Activated CD4-positive, CD25-positive, alpha-beta regulatory T cell treated with anti-CD3 and anti-CD28 coated beads, Interleukin-2, amount 50 U/mL, for 16 hours (primary cell): ENCODE results near the gene PCDH9.

ENCODE experiments used
- DNase-seq: peaks from one replicate; pipeline ENCODE4 v3.0.0-alpha.2; 2020; ENCODE audit warnings: low read depth, low spot score

PCDH9 gene

DNA sequence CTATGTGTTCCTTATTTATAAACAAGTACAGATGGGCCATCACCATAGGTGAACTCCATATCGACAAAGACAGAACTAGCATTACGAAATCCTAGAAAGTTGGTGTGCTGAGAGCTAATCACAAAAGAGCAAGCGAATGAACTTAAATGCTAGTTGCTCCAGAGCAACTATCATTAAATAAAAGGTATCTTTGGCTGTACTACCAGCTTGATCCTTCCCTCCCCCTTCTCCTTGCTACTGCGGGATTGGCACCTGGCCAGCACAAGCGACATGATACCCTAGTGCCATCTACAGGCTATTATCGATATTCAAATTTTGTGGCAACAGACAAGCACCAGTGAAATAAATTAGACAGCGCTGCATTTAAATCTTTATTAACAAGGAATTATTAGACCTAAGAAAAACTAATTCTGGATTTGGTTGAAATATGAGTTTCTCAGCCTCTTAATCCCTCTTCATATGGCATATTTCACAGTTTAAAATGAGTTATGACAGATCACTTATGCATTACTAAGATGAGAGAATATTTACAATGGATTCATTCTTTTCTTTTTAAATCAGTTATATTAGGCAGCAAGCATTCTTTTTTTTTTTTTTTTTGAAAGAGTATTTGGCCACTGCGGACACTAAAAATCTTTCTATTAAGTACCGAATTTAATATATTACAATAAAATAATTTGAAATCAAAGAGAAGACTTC, 5.8 kb downstream of the PCDH9 start:
- DNase-seq, result no peak

DNA sequence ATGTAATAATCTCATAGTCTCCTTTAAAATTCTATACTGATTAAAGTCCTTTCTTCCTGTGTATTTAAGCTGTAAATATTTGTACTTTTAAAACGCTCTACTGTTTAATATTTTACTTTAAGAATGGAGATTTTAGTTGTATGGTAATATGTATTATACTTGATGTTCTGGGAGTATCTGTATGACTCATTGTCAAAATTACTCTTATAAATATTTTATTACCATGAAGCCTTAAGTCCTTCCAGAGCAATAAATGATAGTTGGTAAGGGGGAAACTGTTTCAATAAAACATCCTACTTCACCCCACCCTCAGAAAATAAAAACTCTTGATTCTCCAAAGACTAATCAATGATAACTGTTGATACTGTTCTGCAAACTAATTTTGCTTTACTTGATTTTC, 6.4 kb downstream of the PCDH9 start:
- DNase-seq, result no peak

DNA sequence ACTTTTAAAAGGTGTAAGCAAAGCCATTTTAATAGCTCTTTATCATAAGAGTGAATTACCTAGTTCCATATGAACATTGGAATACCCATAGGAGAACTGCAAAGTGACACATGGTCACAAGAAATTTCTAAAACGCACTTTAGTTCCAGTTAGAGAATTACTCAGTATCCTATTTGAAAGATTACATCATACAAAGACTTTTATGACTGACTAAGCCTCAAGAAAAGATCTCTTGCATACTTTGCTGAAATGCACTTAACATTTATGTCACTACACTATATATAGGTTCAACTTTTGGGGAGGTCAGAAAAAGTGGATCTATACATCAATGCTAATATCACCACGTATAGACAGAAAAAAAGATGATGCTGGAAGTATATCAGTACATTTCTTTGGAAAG, 7.1 kb downstream of the PCDH9 start:
- DNase-seq, result no peak

DNA sequence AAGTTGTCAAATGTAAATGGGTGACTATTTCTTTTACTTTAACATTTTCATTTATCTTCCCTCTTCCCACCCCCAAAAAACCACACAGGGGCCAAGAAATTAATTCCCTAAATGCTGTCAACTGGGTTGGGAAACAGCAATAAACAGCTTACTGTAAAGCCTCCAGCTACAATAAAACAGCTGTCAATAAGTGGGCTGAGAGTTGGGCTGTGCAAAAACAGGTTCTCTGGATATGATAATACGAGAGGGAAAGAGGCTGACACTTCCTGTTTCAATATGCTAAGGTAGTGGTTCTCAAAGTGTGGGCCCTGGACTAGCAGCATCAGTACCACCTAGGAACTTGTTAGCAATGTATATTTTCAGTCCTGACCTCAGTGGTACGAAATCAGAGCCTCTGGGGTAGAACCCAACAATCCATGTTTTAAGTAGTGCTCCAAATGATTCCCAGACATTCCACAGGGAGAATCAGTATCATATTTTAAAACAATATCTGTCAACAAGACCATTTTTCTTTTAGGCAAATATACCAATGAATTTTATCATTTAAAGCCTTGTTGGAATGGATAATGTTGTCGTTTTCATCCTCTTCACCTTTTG, 8.4 kb downstream of the PCDH9 start:
- DNase-seq, result no peak

DNA sequence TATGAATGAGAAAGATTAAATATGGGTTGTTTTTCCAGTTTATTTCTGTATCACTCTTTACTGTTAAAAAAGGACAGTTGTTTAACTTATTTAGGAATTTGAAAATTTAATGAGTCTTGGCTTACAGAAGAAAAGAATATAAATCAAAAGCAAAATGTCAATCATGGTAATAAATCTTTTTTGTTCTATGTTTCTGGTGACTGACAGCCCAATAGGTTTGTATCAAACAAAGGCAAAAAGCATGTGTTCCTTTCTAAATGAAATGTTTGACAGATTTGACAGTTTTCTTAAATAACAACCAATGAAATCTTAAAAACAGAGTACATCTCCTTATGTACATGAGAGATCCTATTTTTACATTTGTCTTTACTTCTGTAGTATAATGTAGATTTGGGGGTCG, 11.0 kb downstream of the PCDH9 start:
- DNase-seq, result no peak

DNA sequence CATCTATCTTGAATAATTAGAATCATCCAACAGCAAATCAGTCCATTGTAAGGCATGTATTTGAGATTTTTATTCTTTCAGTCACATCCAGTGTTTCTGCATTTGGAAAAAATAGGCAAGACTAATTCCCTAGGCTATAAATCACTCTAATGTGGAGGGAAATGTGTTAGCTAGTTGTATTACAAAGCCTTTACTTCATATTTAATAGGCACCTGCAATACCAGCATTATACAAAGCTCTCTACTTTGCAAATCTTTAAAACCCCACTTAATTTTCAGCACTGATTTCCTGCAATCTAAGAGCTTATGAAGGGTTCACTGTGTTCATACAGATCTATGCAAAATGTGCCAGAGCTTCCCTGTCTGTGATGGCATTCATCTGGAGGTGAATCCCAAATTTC, 12.3 kb downstream of the PCDH9 start:
- DNase-seq, result no peak

DNA sequence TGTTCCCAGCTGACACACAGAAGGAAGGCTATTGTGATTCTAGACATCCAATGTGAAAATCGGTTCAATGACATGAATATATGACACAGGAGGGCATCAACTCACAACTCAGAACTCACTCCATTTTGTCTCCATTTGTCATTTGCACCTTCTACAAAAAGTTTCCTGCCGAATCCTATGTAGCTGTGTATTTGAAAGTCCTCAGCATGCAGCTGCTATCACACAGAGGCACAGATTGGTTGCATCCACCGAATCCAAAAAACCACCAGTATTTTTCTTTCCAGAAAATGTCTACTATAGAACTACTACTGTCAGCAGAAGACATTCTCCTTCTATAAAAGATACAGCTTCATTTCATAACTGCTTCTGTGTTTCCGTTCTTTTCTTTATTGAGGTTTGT, 13.3 kb downstream of the PCDH9 start:
- no peak for DNase-seq

DNA sequence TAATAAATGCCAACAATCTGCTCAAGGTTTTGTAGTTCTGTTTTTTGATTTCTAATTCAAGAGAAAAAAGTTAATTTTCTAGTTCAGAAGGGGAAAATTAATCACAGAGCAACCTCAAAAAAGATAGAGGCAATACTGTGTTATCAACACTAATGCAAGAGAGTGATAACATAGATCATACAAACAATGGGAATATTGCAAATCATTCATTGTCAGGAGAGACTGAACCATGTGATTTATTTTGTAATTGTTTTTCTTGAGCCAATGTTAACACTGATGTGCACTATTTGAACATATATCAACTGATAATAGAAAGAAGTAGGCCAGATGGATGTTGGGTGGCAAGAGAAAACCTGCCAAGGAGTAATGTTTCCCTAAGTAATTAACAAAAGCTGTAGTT, 19.9 kb downstream of the PCDH9 start:
- no peak for DNase-seq

DNA sequence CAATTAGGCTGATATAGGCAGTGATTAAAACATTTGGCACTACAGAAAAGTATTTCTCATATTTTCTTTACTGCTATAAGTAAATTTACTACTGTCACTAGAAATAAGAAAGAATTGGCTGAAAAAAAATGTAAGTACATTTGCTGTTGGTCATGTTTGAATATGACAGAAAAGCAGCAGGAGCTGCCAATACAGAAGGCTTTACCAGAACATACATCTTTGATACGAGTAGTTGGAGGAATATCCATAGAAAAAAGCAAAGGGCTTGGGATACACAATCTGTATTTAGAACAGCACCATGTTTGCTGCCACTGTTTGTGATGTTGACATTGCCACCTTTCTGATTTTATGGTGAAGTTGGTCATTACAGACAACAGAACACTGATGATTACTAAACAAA, 21.6 kb downstream of the PCDH9 start:
- DNase-seq, result no peak

DNA sequence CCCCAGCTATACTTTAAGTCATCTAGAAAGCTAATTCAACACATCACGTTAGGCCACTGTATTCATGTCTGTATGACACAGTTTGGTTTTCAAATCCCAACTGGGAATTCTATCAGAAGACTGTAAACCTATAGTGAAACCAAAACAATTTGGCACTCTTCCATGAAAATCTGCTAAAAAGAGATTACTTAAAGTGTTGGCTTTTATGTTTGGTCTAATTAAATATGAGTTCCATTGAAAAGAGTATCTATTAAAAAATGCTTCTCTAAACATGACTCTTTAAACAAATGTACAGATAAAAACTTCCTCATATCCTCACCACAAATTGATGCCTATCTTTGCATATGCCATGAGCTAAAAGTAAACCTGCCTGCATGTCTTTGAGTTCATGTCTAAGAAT, 25.4 kb downstream of the PCDH9 start:
- no peak for DNase-seq

DNA sequence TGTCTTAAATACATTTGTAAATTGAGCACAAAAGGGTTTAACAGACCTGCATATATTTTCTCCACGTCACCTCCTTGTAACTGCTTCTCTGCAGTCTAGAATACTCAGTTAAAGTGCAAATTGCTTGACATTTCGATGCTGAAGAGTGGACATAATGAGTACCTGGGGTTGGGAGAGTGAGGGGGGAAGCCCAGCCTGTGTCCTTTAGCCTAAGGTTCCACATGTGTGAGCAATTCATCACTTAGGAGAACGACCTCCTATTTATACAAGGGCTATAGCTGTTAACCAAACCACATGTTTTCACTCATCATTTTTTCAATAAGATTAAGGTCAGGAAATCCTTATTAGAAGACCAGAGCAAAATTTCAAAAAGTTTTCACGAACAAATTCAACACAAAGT, 29.5 kb downstream of the PCDH9 start:
- DNase-seq, result no peak

DNA sequence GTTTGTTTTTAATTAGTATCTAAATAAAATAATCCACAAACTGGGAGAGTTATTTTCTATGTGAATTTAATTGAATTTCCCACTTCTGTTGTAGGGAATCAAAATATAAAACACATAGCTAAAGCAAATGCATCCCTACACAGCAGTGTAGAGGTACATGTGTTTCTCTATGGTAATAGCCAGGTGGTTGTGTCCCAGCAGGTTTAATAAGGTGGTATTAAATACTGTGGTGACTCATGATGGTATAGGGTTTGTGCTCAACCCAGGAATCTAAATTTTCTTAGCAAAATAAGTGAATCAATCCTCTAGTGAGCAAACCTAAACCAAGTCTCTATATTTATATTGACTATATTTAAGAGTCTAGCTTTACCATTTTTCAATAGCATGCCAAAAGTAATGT, 30.0 kb downstream of the PCDH9 start:
- DNase-seq, result no peak

DNA sequence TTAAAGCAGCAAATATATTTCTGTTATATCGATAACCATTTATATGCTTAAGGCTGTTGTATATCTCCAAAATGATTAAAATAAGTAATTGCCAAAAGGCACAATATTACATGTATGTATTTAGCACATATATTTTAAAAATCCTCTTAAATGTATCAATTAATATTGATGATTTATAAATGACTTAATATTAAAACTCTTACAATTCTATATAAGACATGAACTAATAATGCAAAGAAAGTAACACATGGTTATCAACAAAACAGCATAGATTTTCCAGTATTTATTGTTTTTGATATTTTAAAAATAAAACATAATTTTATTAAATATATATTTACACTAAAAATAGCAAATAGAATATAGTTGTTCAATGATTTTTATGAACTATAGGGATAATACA, 32.4 kb downstream of the PCDH9 start:
- no peak for DNase-seq

DNA sequence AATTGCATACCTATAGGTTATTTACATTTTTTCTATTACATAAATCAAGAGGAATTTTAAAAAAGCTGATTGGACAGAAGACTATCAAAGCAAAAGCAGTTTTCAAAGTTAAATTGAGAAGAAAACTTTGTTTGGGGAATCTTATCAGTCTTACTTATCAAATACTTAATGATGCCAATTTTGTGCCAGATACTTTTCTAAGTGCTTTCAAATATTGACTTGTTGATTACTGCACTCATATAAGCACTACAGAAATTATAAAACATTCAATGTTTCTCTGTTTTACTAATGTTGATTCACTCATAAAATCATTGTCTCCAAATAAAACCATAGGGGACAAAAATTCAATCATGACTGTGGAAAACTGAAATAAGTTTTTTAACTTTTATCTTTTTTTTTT, 36.2 kb downstream of the PCDH9 start:
- DNase-seq, result no peak

DNA sequence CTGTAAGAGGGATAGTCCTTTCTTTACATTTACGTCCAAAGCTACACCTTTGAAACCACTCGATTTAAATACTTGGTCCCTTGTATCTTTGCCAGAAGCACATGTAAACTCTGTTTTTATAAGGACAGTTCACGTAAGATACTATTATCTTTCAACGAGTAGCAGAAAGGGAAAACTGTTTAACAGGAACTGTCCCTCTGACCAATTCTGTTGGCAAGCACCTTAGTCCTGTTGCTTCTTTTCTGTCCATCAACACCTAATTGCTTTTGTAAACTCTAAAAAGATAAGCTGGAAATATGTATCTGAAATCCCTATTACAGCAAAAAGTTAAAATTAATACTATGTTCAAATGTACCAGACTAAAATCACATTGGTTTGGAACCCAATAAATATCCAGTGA, 37.4 kb downstream of the PCDH9 start:
- no peak for DNase-seq

DNA sequence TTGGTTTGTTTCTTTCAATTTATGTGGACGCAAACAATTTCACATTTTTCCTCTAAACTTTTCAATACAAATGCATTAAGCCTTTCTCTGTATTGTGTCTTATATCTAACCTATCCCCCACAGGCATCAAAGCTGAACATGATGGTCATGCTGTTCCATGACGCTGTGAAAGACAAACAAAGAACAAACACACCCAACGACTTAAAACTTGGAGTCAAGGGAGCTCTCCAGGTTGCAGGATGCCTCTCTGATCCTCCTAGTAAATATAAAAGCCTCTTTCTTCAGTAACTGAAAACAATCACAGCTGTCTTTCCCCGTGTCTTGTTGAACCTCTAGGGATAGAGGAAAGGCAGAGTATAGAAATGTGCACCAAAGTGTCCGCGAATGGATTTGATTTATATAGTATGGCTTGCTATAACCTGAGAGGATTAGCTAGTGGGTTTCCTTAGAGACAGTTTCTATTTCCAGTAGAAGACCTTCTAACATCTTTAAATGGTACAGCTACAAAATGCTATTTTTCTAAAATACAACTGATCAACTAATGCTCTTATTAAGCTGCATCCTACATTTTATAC, 43.1 kb downstream of the PCDH9 start:
- DNase-seq, result no peak

DNA sequence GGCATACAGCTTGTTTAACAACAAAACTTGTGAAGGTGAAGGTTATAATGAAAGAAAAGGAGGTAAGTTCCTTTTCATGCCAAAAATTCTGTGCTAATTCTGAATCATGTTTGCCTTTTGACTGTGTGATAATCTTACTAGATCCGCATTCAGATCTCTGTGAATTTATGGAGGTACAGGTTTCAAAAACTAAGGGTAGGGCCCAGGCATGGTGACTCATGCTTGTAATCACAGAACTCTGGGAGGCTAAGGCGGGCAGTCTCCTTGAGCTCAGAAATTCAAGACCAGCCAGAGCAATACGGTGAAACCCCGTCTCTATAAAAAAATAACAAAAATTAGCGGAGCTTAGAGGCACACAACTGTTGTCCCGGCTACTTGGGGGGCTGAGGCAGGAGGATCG, 45.9 kb downstream of the PCDH9 start:
- no peak for DNase-seq

DNA sequence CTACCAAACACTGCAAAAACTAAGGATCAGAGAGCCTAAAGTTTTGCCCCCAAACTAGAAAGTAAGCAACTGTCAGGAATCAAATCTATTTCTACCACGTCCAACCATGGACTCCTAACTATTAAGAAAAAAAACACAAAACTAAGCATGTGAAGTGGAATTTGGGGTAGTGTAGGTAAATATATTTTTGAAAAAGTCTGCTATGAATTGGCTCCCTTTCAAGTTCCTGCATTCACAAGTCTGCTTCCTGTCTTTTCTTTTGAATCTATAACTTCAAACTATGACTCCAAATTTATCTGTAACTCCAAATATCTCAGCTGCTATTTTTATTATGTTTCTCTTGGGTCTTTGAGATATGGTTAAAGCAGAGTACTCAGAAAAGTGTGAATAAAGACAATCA, 47.0 kb downstream of the PCDH9 start:
- DNase-seq, result no peak

DNA sequence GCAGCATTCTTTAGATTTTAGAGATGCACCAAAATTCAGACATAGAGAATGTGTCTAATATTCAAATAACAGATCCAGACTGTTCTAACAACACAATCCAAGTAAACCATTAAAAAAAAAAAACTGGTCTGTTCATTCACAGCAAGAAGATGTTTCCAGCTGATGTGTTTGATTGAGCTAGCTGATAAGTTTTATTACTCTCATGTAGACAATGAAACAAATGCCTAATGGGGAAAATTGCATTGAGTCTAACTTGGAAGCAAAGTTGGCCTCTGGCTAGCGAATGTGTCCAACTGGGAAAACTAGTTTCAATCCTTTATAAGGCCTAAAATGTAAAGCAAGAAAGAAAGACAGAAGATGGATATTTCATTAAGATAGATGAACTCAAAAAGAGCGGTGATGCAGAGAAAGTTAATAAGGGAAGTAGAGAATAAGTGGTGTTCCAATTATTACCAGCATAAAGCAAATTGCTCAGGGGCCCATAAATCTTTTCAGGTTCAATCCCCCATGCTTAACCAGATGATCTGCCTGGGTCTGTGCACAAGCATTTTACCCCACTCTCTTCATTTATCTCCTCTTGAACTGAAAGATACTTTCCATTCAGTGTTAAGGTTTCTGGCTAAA, 54.2 kb downstream of the PCDH9 start:
- no peak for DNase-seq

DNA sequence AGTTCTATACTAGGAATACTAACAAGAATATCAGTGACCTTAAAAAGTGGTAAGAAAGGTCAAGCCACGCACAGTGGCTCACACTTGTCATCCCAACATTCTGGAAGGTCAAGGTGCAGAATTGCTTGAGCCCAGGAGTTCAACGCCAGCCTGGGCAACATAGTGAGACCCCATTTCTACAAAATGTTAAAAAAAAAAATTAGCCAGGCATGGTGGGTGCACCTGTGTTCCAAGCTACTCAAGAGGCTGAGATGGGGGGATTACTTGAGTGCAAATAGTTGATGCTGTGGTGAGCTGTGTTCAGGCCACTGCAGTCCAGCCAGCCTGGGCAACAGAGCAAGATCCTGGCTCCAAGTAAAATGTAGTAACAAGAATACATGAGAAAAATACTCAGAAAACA, 61.8 kb downstream of the PCDH9 start:
- no peak for DNase-seq

DNA sequence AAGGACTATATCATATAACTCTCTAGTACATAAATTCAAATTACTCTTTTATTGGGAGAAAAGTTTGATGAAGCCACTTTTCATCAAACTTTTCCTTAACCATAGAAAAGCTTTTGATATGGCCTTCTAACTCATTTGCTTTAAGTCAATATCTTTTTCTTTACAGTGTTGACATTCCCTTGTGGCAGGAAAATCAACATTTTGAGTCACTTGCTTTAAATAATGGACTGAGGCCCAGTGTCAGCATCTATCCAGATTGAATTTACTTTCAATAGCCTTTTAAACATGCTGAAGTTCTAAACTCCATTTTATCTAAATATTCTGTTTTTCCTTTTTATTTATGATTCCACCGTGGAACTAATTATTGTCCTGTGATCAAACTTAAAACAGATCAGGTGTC, 62.7 kb downstream of the PCDH9 start:
- no peak for DNase-seq

DNA sequence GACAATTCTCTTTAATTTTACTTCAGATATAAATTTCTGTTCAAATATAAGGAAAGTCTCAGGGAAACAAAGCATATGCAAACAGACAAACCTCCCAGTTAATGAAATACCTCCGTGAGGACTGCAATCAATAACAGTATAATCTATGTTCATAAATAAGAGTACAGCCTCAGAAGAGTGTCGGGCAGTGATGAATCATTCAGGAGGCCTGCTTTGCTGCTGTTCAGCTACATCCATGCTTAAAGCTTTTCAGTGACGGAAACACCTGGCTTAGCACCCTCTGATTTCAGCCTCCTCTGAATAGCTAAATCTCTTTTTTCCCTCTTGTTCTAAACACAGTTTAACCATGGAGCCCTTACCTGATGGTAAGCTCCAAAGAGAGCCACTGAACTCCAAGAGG, 69.0 kb downstream of the PCDH9 start:
- DNase-seq, result no peak

DNA sequence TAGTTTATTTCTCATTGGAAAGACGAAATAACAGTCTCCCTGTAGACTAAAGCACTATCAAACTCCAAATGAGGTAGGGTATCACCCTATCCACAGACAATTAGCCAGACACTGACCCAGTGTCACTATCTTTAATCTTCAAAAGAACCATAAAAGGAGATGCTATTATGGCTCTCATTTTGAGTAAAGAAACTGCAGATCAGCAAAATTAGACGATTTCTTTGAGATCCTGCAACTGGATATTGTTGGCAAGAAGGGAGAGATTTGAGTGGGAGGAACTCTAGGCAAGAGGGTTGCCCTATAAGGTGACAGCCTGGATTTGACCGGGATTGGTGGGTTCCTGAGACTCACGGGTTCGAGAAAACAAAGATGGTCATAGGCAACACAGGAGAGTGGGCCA, 71.2 kb downstream of the PCDH9 start:
- DNase-seq, result no peak
